ENCODE results near the gene RABEP2.

DNA sequence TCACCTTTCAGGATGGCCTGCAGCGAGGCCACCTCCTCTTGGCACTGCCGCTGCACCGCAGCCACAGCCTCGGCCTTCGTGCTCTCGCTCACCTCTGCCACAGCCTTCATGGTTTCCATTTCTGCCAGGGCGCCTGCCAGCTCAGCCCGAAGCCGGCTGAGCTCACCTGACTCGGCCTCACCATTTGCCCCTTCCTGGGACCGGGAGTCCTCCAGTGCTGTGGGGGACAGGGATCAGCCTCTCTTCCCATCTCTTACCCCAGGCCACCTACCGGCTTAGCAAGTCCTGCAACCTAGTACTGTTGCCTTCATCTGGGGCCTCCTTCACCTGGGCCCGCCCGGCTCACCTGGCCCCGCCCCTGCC lies 658 bp downstream of the RABEP2 start:
- TF ChIP-seq, protein P1, sequence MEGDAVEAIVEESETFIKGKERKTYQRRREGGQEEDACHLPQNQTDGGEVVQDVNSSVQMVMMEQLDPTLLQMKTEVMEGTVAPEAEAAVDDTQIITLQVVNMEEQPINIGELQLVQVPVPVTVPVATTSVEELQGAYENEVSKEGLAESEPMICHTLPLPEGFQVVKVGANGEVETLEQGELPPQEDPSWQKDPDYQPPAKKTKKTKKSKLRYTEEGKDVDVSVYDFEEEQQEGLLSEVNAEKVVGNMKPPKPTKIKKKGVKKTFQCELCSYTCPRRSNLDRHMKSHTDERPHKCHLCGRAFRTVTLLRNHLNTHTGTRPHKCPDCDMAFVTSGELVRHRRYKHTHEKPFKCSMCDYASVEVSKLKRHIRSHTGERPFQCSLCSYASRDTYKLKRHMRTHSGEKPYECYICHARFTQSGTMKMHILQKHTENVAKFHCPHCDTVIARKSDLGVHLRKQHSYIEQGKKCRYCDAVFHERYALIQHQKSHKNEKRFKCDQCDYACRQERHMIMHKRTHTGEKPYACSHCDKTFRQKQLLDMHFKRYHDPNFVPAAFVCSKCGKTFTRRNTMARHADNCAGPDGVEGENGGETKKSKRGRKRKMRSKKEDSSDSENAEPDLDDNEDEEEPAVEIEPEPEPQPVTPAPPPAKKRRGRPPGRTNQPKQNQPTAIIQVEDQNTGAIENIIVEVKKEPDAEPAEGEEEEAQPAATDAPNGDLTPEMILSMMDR (IDR thresholded peaks at IDR 0.05), result peak in 3 of 6 experiments; percentile 57 to 65 (median 62)
- peak; percentile 50 to 85 for TF ChIP-seq POLR2A (IDR thresholded peaks at IDR 0.05)
